ENCODE data around the gene VASN.

DNA sequence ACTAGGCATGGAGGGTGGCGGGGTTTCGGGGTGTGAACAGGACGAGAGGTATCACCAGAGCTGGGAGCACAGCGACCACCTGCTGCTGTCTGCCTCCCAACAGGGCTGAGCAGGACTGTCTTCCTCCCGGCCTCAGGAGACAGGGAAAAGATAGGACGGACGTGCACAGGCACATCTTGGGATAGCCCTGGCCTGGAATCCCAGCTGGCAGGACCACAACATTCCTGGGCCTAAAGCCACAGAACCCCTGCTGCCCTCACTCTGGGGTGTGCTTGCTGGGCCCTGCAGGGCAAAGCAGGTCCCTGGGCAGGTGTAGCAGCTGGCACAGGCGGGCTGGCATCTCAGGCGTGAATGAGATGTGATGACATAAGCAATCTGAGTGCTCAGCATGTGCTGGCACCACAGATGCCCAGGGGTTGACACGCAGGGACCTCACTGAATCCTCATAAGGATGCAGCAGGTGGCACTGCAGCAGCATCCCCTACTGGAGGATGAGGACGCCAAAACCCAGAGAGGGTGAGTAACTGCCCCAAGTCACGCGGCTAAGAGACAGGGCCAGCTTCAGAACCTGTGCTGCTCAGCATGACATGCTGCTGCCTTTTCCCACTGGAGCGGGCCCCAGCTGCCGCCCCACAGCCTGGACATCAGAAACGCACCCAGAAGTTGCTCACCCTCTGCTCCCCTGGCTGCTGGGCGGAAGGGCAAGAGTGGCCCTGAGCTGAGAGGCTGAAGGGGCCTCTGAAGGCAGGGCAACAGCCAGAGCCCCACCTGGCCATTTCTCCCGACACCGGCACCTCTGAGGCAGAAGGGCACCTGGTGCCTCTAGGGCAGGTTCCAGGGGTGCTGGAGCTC, 37.7 kb downstream of the VASN start:
- TF ChIP-seq, protein P1, sequence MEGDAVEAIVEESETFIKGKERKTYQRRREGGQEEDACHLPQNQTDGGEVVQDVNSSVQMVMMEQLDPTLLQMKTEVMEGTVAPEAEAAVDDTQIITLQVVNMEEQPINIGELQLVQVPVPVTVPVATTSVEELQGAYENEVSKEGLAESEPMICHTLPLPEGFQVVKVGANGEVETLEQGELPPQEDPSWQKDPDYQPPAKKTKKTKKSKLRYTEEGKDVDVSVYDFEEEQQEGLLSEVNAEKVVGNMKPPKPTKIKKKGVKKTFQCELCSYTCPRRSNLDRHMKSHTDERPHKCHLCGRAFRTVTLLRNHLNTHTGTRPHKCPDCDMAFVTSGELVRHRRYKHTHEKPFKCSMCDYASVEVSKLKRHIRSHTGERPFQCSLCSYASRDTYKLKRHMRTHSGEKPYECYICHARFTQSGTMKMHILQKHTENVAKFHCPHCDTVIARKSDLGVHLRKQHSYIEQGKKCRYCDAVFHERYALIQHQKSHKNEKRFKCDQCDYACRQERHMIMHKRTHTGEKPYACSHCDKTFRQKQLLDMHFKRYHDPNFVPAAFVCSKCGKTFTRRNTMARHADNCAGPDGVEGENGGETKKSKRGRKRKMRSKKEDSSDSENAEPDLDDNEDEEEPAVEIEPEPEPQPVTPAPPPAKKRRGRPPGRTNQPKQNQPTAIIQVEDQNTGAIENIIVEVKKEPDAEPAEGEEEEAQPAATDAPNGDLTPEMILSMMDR (IDR thresholded peaks at IDR 0.05): peak in 1 of 6 experiments; percentile 34
- TF ChIP-seq POLR2A (IDR thresholded peaks at IDR 0.05): no peak
